Measurements from ENCODE around the gene DGCR6. TPM values are rescaled to one million over a fixed set of nuclear protein-coding genes. Genes with fewer than 3 reads are reported as not detected.
"Not testable (repeated sequence)": the region's sequence is repeated elsewhere in the genome, so short reads cannot be mapped to it uniquely, and the experiment has no call there.

Gene DGCR6
- total and polyA plus RNA-seq, 9 donors = 22.5 to 89.9 (median 71.9) TPM

GRCh38 chr22:18925368-18926064 is 19.4 kb downstream of the DGCR6 start:
- H3K4me1 ChIP-seq (ENCODE audit: control insufficient read depth, insufficient read depth, low read length) = no peaks in the 10 kb centered on the region
- no CpG with 5 or more reads among the region's 20 CpGs for WGBS (ENCODE audit: insufficient coverage)
- no peaks in the 10 kb centered on the region for H3K27me3 ChIP-seq (ENCODE audit: control insufficient read depth, insufficient read depth, low read length)
- no peak overlapping the region for H3K4me3 ChIP-seq (ENCODE audit: low read length)
- no peaks in the 10 kb centered on the region for H3K9me3 ChIP-seq (replicated peaks; ENCODE audit: control insufficient read depth, low read depth, low read length)
- no peak overlapping the region for H3K27ac ChIP-seq (ENCODE audit: low read length)
- no peak for DNase-seq
- H3K36me3 ChIP-seq (ENCODE audit: control insufficient read depth, insufficient read depth, low read length) = no peaks in the 10 kb centered on the region

GRCh38 chr22:18927020-18927419 is 20.9 kb downstream of the DGCR6 start:
- H3K4me1 ChIP-seq (ENCODE audit: control insufficient read depth, insufficient read depth, low read length) = no peaks in the 10 kb centered on the region
- no peak overlapping the region for H3K27ac ChIP-seq (ENCODE audit: low read length)
- WGBS (ENCODE audit: insufficient coverage) = no CpG with 5 or more reads among the region's 4 CpGs
- no peaks in the 10 kb centered on the region for H3K36me3 ChIP-seq (ENCODE audit: control insufficient read depth, insufficient read depth, low read length)
- DNase-seq = no peak
- H3K9me3 ChIP-seq (replicated peaks; ENCODE audit: control insufficient read depth, low read depth, low read length) = no peaks in the 10 kb centered on the region
- no peak overlapping the region for H3K4me3 ChIP-seq (ENCODE audit: low read length)
- no peaks in the 10 kb centered on the region for H3K27me3 ChIP-seq (ENCODE audit: control insufficient read depth, insufficient read depth, low read length)

GRCh38 chr22:18927573-18927972 is 21.5 kb downstream of the DGCR6 start:
- H3K4me1 ChIP-seq (ENCODE audit: control insufficient read depth, insufficient read depth, low read length) = no peaks in the 10 kb centered on the region

GRCh38 chr22:18929459-18929858 is 23.3 kb downstream of the DGCR6 start:
- Histone ChIP-seq H3K9me3 (replicated peaks; ENCODE audit: control insufficient read depth, low read depth, low read length) (no peaks in the 10 kb centered on the region), H3K4me1 (ENCODE audit: control insufficient read depth, insufficient read depth, low read length) (no peaks in the 10 kb centered on the region), H3K4me3 (ENCODE audit: low read length) (no peak overlapping the region), H3K27me3 (ENCODE audit: control insufficient read depth, insufficient read depth, low read length) (no peaks in the 10 kb centered on the region), H3K27ac (ENCODE audit: low read length) (no peak overlapping the region), H3K36me3 (ENCODE audit: control insufficient read depth, insufficient read depth, low read length) (no peaks in the 10 kb centered on the region)
- no peak for DNase-seq
- WGBS (ENCODE audit: insufficient coverage) = no CpG with 5 or more reads among the region's 5 CpGs

More at GRCh38 chr22:18927573-18927972, 21.5 kb downstream of the DGCR6 start:
- no peaks in the 10 kb centered on the region for H3K36me3 ChIP-seq (ENCODE audit: control insufficient read depth, insufficient read depth, low read length)
- H3K27ac ChIP-seq (ENCODE audit: low read length) = no peak overlapping the region
- no peak overlapping the region for H3K4me3 ChIP-seq (ENCODE audit: low read length)
- no peak for DNase-seq
- no peaks in the 10 kb centered on the region for H3K9me3 ChIP-seq (replicated peaks; ENCODE audit: control insufficient read depth, low read depth, low read length)
- H3K27me3 ChIP-seq (ENCODE audit: control insufficient read depth, insufficient read depth, low read length) = no peaks in the 10 kb centered on the region
- no CpG with 5 or more reads among the region's 5 CpGs for WGBS (ENCODE audit: insufficient coverage)

- Histone ChIP-seq H3K9me3 (replicated peaks; ENCODE audit: control insufficient read depth, low read depth, low read length) (no peaks in the 10 kb centered on the region), H3K4me1 (ENCODE audit: control insufficient read depth, insufficient read depth, low read length) (no peaks in the 10 kb centered on the region), H3K36me3 (ENCODE audit: control insufficient read depth, insufficient read depth, low read length) (no peaks in the 10 kb centered on the region), H3K4me3 (ENCODE audit: low read length) (no peak overlapping the region), H3K27ac (ENCODE audit: low read length) (no peak overlapping the region), H3K27me3 (ENCODE audit: control insufficient read depth, insufficient read depth, low read length) (no peaks in the 10 kb centered on the region)
- WGBS (ENCODE audit: insufficient coverage) = no CpG with 5 or more reads among the region's 16 CpGs
- no peak for DNase-seq
Measured at GRCh38 chr22:18931905-18932652, 26.0 kb downstream of the DGCR6 start.

- H3K4me1 ChIP-seq (ENCODE audit: control insufficient read depth, insufficient read depth, low read length) = no peaks in the 10 kb centered on the region
- H3K36me3 ChIP-seq (ENCODE audit: control insufficient read depth, insufficient read depth, low read length) = no peaks in the 10 kb centered on the region
- no CpG with 5 or more reads among the region's 7 CpGs for WGBS (ENCODE audit: insufficient coverage)
- no peaks in the 10 kb centered on the region for H3K9me3 ChIP-seq (replicated peaks; ENCODE audit: control insufficient read depth, low read depth, low read length)
- H3K27ac ChIP-seq (ENCODE audit: low read length) = no peak overlapping the region
- H3K27me3 ChIP-seq (ENCODE audit: control insufficient read depth, insufficient read depth, low read length) = no peaks in the 10 kb centered on the region
- H3K4me3 ChIP-seq (ENCODE audit: low read length) = no peak overlapping the region
- DNase-seq = no peak
Measured at GRCh38 chr22:18933914-18934313, 27.8 kb downstream of the DGCR6 start.

- not testable (repeated sequence) for DNase-seq; H3K27me3 ChIP-seq (ENCODE audit: control insufficient read depth, insufficient read depth, low read length); H3K27ac ChIP-seq (ENCODE audit: low read length); H3K9me3 ChIP-seq (replicated peaks; ENCODE audit: control insufficient read depth, low read depth, low read length); H3K36me3 ChIP-seq (ENCODE audit: control insufficient read depth, insufficient read depth, low read length); H3K4me1 ChIP-seq (ENCODE audit: control insufficient read depth, insufficient read depth, low read length); H3K4me3 ChIP-seq (ENCODE audit: low read length)
- WGBS (ENCODE audit: insufficient coverage) = no CpG with 5 or more reads among the region's 7 CpGs
Measured at GRCh38 chr22:18934688-18935087, 28.6 kb downstream of the DGCR6 start.

- no peaks in the 10 kb centered on the region for H3K9me3 ChIP-seq (replicated peaks; ENCODE audit: control insufficient read depth, low read depth, low read length)
- no peaks in the 10 kb centered on the region for H3K36me3 ChIP-seq (ENCODE audit: control insufficient read depth, insufficient read depth, low read length)
- no peaks in the 10 kb centered on the region for H3K27me3 ChIP-seq (ENCODE audit: control insufficient read depth, insufficient read depth, low read length)
- no peak within 1 kb of the TSS for H3K4me3 ChIP-seq (ENCODE audit: low read length)
- H3K4me1 ChIP-seq (ENCODE audit: control insufficient read depth, insufficient read depth, low read length) = no peaks in the 10 kb centered on the region
- no CpG with 5 or more reads among the region's 67 CpGs for WGBS (ENCODE audit: insufficient coverage)
- H3K27ac ChIP-seq (ENCODE audit: low read length) = no peak within 1 kb of the TSS
- no peak for DNase-seq
Measured at GRCh38 chr22:18935889-18936529, 29.9 kb downstream of the DGCR6 start, which contains the start of gene PRODH. TSS of gene PRODH (minus strand) at chr22:18936293. CDS start at chr22:18936287, 6 bp downstream.

- DNase-seq; H3K27me3 ChIP-seq (ENCODE audit: control insufficient read depth, insufficient read depth, low read length); H3K4me3 ChIP-seq (ENCODE audit: low read length); H3K36me3 ChIP-seq (ENCODE audit: control insufficient read depth, insufficient read depth, low read length); H3K9me3 ChIP-seq (replicated peaks; ENCODE audit: control insufficient read depth, low read depth, low read length); H3K4me1 ChIP-seq (ENCODE audit: control insufficient read depth, insufficient read depth, low read length); H3K27ac ChIP-seq (ENCODE audit: low read length): not testable (repeated sequence)
- WGBS (ENCODE audit: insufficient coverage) = no CpG with 5 or more reads among the region's 8 CpGs
Measured at GRCh38 chr22:18938691-18939090, 32.6 kb downstream of the DGCR6 start.

GRCh38 chr22:18947105-18947504 is 41.0 kb downstream of the DGCR6 start:
- WGBS (ENCODE audit: insufficient coverage) = no CpG with 5 or more reads among the region's 9 CpGs

More at GRCh38 chr22:18947105-18947504, 41.0 kb downstream of the DGCR6 start:
- H3K36me3 ChIP-seq (ENCODE audit: control insufficient read depth, insufficient read depth, low read length); H3K27ac ChIP-seq (ENCODE audit: low read length); H3K4me1 ChIP-seq (ENCODE audit: control insufficient read depth, insufficient read depth, low read length); H3K9me3 ChIP-seq (replicated peaks; ENCODE audit: control insufficient read depth, low read depth, low read length); DNase-seq; H3K4me3 ChIP-seq (ENCODE audit: low read length): not testable (repeated sequence)
- peaks cover 11% of the 10 kb centered on the region for H3K27me3 ChIP-seq (ENCODE audit: control insufficient read depth, insufficient read depth, low read length)
